NAMALWA (cell line): Measurements from ENCODE around the gene RUBCNL.
A peak's percentile ranks its signal among the peaks of the same experiment; 100 is the strongest.

ENCODE experiments used
- DNase-seq: peaks from one replicate; pipeline ENCODE4 v3.0.0-alpha.2; 2015; ENCODE audit warnings: low spot score

Gene RUBCNL

GRCh38 chr13:46374710-46375109 lies 12.3 kb downstream of the RUBCNL start:
- DNase-seq: peak; percentile 76

DNA sequence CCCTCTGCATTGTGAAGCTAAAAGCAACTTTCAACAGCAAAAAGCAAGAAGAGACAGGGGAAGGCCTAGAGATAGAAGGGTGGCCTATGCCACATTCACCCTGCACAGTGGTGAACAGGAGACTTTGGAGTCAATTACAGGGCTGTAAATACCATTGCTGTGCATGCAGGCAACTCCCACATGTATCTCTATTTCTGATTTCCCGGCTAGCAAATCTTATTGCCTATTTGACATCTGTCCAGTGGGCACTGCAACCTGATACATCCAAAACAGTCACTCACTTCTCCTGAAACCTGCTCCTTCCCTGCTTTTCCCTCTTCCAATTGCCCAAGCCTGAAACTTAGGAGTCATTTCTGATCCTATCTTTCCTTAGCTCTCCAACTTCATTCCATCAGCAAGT lies 13.4 kb downstream of the RUBCNL start:
- DNase-seq: peak; percentile 56

- peak; percentile 51 for DNase-seq
These were observed 14.1 kb downstream of the RUBCNL start for GRCh38 chr13:46372938-46373337.

DNA sequence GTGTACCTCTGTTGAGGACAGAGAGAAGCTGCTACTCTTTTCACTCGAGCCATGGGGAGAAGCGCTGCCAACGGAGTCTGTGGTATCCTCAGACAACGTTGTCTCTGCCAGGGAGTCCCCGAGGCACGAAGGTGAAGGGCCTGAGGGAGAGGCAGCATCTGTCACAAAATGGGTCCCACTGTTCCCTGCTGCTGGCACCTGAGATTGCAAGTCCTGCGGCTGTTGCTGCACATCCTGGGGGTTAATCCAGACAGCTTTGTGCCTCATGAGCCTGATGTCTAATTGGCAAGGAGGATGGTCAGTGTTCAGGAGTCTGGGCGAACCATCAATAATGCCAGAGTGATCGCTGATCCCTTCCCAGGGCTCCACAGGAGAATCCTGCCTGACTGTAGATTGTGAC lies 15.0 kb downstream of the RUBCNL start:
- DNase-seq: no peak

DNA sequence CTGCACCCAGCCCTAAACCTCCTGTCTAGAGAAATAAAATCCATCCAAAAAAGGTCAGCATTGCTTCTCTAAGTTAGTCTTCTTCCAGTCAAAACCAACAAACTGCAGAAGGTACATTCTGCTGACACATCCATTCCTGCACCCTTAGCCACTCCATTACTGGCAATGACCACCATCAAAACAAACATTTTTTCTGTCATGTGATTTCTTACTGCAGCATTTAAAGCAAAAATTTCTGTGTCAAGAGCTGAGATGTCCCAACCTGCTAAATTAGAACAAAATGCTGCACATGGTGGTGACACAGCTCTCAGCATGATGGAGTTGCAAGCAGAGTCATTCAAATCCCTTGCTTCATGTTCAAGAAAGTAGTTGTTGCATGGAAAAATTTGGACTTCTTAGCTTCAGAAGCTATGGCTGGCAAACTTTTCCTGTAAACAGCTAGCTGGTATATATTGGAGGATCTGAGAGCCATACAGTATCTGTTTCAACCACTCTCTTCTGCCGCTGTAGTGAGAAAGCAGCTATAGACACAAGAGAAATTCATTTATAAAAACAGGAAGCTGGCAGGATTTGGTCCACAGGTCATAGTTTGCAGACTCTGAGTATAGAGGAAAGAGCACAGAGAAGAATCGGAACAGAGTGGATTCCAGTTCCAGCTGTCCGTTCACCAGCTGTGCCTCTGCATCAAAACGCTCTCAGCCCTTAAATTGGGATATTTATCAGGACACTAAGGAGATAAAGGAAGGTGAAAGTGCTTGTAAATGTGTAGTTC lies 17.4 kb downstream of the RUBCNL start:
- no peak for DNase-seq

- DNase-seq: no peak
These were observed 19.3 kb downstream of the RUBCNL start for GRCh38 chr13:46367617-46368327.

DNA sequence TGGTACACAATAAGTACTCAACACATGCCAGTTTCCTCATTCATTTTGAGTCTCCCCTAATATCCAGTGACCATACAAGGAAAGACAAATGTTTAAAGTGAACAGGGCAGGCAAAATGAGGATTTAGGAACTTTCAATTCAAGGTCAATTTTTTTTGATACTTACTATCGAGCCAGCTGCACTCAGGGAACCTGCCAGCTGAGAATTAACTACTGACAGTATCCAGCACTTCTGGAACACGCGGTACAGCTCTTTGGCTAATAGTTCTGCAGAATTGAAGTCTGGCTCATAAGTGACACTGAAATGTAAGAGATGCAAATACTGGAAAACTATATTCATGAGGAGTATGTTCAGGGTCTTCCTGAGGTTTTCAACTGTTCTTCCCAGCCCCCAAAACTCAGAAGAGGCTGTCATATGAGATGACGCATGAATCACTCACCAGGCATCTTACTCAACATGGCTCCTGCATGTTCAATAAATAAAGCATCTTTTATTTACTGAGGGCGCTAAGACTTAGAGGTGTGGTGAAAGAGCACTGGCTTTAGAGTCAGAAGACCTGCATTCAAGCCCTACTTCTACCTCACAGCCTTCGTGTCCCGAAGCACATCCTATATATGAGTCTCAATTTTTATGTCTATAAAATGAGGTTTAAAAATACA lies 25.6 kb downstream of the RUBCNL start:
- no peak for DNase-seq

DNA sequence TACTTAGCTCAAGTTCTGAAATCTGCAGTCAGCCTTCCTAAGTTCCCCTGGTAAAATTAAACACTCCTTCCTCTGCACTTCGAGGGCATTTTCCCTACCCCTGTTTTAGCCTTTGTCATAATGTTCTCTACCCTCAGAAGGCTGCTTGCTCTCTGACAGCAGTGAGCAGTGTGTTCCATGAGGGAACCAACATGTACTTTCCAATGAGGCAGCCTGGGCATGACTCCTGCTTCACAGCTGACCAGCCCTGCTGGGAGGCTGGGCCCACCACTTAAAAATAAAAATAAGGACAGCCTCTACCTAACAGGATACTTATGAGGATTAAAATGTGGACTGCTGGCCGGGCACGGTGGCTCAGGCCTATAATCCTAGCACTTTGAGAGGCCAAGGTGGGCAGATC lies 26.4 kb downstream of the RUBCNL start:
- DNase-seq: no peak

GRCh38 chr13:46359714-46360113 lies 27.3 kb downstream of the RUBCNL start:
- no peak for DNase-seq

DNA sequence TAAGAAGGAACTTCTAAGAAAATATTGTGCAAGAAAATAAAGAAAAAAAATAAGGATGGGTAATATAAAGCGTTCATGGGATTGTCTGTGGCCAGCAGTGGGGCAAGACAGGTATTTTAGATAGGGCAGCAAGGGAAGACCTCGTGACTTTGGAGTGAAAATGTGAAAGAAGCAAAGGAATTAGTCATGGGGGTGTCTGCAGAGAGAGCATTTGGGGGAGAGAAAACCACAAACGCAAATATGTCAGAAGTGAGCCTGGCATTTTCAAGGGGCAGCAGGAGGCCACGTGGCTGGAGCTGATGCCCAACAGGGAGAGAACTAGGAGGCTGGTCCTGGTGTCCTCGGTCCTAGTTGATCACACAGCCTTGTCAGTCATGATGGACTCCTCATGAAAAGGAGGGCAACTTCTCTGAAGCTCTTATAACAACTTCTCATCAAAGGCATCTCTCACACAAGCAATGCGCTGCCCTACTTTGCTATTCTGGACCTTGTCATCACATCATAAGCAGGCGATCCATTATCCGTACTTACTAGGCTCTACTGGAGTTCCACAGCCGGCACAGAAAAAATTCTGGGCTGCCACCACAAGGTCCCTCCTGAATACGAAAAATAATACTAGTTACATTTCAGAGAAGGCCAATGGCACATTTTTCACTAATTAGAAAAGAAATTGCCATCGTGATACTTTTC lies 31.0 kb downstream of the RUBCNL start:
- no peak for DNase-seq

DNA sequence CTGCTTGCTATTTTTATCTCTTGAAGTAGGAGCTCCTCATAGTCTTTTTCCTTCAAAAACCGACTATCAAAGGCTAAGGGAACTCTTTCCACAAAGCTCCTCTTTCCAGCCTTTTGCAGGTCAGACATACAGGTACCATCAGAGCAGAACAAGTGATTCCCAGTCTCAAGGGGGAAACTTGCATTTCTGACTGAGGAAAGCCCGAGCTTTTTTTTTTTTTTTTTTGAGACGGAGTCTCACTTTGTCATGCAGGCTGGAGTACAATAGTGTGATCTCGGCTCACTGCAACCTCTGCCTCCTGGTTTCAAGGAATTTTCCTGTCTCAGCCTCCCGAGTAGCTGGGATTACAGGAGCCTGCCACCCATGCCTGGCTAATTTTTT lies 32.0 kb downstream of the RUBCNL start:
- DNase-seq: no peak

GRCh38 chr13:46354156-46355087 lies 32.6 kb downstream of the RUBCNL start:
- no peak for DNase-seq

DNA sequence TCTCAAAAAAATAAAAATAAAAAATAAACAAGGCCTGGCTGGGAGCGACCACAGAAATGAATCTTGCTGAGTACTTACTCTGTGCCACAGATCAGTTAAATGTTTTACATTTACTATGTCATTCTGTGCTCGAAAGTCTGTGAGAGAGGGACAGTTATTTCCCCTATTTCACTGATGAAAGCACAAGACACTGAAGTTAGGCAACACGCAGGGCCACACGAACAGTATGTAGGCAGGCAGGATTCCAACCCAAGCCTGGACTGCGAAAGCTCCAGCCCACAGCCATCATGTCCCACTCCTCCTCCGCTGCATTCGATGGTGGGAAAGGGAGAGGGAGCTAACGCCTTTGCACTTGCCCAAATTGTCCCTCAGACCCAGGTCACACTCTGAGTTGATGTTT lies 34.2 kb downstream of the RUBCNL start:
- DNase-seq: no peak

GRCh38 chr13:46350003-46350402 lies 37.0 kb downstream of the RUBCNL start:
- no peak for DNase-seq

DNA sequence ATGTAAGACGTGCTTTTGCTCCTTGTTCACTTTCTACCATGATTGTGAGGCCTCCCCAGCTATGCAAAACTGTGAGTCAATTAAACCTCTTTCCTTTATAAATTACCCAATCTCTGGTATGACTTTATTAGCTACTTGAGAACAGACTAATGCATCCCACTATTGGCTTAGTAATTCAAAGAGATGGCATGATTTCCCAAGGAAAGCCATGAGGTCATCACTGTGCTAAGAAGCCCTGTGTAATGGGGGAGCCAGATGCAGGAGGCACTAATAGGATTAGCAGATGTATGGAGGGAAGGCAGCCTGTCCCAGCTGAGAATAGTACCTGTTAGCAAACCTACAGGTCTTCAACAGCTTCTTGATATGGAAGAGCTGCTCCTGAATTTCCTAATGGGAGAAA lies 38.1 kb downstream of the RUBCNL start:
- DNase-seq: no peak

DNA sequence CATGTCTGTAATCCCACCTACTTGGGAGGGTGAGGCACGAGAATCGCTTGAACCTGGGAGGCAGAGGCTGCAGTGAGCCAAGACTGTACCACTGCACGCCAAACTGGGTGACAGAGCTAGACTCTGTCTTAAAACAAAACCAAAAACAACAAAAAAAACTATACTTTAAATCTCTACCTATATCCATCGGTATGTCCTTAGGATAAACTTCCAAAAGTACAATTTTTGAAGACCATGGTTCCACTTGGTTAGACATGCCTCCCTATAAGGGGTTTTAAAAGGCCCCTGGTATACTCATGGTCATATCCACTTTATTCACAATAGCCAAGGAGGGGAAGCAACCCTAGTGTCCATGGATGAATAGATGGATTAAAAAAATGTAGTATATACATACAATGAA lies 39.8 kb downstream of the RUBCNL start:
- DNase-seq: no peak

GRCh38 chr13:46345866-46346265 lies 41.2 kb downstream of the RUBCNL start:
- no peak for DNase-seq

- DNase-seq: no peak
These were observed 41.7 kb downstream of the RUBCNL start for GRCh38 chr13:46345398-46345797.

DNA sequence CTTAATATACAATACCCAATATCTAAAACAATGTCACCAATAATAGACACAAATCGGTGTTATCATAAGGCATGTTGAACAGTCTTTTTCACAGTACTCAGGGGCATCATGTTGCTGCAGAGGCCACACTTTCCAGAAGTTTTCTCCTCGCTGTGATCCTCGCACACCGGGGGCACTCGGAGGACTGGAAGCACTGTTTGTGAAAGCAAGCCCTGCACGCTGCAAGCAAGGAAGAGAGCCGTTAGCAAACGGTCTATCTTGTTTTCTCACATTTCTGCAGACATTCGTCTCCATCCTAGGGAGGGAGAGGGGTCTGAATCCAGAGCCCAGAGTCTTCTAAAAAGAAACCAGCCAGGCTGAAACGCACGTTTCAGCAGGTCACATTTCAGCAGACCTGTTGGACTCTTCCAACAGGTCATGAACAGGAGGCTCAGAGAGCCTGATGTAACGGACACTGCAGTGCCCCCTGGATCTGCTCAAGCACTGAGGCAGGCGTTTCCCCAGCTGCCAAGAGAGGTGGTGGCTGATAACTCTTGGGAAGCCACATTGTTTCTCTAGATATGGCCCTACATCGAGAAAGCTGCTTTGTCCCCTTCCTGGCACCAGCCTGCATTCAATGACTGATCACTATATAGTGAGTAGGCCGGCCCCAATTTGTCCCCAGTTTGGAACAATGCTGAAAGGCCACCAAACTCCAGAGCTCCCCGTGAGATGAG lies 43.6 kb downstream of the RUBCNL start:
- DNase-seq: no peak

DNA sequence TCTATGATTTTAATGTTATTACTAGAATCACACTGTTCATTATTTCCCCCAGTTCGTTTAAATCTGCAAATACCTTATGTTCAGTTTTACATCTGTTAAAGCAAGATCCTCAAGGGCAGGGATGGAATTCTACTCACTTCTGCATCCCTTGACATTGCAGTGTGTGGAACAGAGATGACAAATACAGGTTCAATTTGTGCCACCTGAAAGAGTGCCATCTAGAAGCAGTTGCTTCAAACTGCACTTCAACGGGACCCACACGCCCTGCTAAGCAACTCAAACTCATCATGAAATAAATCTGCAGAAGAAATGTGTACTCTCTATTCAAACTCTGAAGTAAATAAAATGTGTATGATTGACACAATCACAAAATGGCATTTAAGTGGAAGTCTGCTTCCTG lies 44.5 kb downstream of the RUBCNL start:
- no peak for DNase-seq
